ENCODE measurements around the gene THAP3. TPM values are rescaled to one million over a fixed set of nuclear protein-coding genes. Genes with fewer than 3 reads are reported as not detected.
A peak's percentile ranks its signal among the peaks of the same experiment; 100 is the strongest.
"Not testable (repeated sequence)": the region's sequence is repeated elsewhere in the genome, so short reads cannot be mapped to it uniquely, and the experiment has no call there.

The THAP3 gene
- total and polyA plus RNA-seq, 2 donors from 2014 or later: 14.4 to 28.7 TPM

DNA sequence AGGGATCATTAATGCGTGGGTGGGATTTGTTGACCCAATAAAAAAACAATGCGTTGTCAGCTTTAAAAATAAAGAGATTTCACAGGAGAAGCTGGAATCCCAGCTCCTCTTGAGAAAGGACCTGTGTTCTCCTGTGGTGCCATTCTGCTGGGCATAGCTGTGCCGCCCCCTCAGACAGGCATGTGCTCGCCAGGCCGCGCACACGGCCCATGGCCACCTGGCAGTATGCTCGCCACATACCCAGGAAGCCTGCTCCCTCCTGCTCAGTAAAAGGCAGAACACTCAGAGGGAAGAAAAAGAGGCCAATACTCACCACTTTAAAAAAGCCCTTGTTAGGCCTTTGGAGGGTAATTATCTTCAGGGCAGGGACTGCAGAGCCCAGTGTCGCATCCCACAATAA is 13.1 kb downstream of the THAP3 start:
- intact Hi-C loops (cut with DNase I): no loop called here
- H3K4me1 ChIP-seq (ENCODE audit: control insufficient read depth in 2 of 3, insufficient read depth in 2 of 3, low read depth in 1 of 3, low read length in 3 of 3): peaks cover 0 to 4% (median 0%) of the 10 kb centered on the region in 3 donors
- no peak overlapping the region for H3K9ac ChIP-seq (ENCODE audit: low read length in 3 of 3)
- no peaks in the 10 kb centered on the region for H3K9me3 ChIP-seq (ENCODE audit: control insufficient read depth in 2 of 3, insufficient read depth in 1 of 3, low read length in 3 of 3)
- H3K36me3 ChIP-seq (ENCODE audit: control insufficient read depth in 2 of 3, insufficient read depth in 3 of 3, low read length in 3 of 3): peaks cover 2 to 41% (median 38%) of the 10 kb centered on the region in 3 donors
- H3K27me3 ChIP-seq (ENCODE audit: control insufficient read depth, insufficient read depth, low read length): no peaks in the 10 kb centered on the region
- H3K4me3 ChIP-seq (ENCODE audit: low read length in 3 of 3): no peak overlapping the region
- TF ChIP-seq, protein P1, sequence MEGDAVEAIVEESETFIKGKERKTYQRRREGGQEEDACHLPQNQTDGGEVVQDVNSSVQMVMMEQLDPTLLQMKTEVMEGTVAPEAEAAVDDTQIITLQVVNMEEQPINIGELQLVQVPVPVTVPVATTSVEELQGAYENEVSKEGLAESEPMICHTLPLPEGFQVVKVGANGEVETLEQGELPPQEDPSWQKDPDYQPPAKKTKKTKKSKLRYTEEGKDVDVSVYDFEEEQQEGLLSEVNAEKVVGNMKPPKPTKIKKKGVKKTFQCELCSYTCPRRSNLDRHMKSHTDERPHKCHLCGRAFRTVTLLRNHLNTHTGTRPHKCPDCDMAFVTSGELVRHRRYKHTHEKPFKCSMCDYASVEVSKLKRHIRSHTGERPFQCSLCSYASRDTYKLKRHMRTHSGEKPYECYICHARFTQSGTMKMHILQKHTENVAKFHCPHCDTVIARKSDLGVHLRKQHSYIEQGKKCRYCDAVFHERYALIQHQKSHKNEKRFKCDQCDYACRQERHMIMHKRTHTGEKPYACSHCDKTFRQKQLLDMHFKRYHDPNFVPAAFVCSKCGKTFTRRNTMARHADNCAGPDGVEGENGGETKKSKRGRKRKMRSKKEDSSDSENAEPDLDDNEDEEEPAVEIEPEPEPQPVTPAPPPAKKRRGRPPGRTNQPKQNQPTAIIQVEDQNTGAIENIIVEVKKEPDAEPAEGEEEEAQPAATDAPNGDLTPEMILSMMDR (IDR thresholded peaks at IDR 0.05; ENCODE audit: borderline replicate concordance, extremely low read depth, insufficient read depth): no peak
- DNase-seq (no peak), FAIRE-seq (no peak)
- no peak overlapping the region for H3K27ac ChIP-seq (ENCODE audit: low read depth in 2 of 2, low read length in 2 of 2)

DNA sequence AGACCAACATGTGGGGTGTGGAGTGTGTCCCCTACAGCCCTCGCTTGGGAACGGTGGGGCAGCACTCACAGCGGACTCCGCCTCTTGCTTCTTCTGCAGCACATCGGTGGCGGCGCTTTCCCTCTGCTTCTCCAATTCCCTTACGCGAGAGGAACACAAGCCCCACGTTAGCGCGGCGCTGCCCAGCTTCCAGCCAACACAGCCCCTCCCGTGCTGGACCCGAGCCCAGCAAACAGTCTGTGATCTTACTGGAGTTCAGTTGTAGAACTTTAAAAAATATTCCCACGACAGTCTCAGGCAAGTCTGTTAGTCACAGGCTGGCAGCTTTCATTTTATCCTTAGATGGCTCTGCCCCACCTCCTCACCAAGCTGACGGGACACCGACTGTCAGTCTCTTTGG is 13.6 kb downstream of the THAP3 start:
- H3K27ac ChIP-seq (ENCODE audit: low read depth in 2 of 2, low read length in 2 of 2): no peak overlapping the region
- DNase-seq (peak in 1 of 5 donors; percentile 87), FAIRE-seq (no peak)
- no peaks in the 10 kb centered on the region for H3K9me3 ChIP-seq (ENCODE audit: control insufficient read depth in 2 of 3, insufficient read depth in 1 of 3, low read length in 3 of 3)
- no peak overlapping the region for H3K9ac ChIP-seq (ENCODE audit: low read length in 3 of 3)
- intact Hi-C loops (cut with DNase I): no loop called here
- peaks cover 0 to 4% (median 0%) of the 10 kb centered on the region in 3 donors for H3K4me1 ChIP-seq (ENCODE audit: control insufficient read depth in 2 of 3, insufficient read depth in 2 of 3, low read depth in 1 of 3, low read length in 3 of 3)
- H3K36me3 ChIP-seq (ENCODE audit: control insufficient read depth in 2 of 3, insufficient read depth in 3 of 3, low read length in 3 of 3): peaks cover 2 to 41% (median 40%) of the 10 kb centered on the region in 3 donors
- H3K27me3 ChIP-seq (ENCODE audit: control insufficient read depth, insufficient read depth, low read length): no peaks in the 10 kb centered on the region
- H3K4me3 ChIP-seq (ENCODE audit: low read length in 3 of 3): no peak overlapping the region
- TF ChIP-seq, protein P1 (IDR thresholded peaks at IDR 0.05; ENCODE audit: borderline replicate concordance, extremely low read depth, insufficient read depth): no peak

DNA sequence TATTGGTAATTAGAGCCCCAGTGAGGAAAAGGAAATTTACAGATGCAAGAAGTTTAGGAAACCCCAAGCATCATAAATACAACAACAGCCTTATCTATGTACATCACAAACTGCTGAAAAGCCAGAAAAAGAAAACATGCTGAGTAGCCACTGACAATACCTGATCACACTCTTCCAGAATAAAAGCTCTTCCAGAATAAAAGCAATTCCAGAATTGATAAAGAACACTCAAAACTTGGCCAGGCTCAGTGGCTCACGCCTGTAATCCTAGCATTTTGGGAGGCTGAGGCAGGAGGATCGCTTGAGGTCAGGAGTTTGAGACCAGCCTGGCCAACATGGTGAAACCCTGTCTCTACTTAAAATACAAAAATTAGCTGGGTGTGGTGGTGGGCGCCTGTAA is 16.2 kb downstream of the THAP3 start:
- H3K4me1 ChIP-seq (ENCODE audit: control insufficient read depth in 2 of 3, insufficient read depth in 2 of 3, low read depth in 1 of 3, low read length in 3 of 3); intact Hi-C loops (cut with DNase I); H3K27ac ChIP-seq (ENCODE audit: low read depth in 2 of 2, low read length in 2 of 2); H3K4me3 ChIP-seq (ENCODE audit: low read length in 3 of 3); DNase-seq; H3K9me3 ChIP-seq (ENCODE audit: control insufficient read depth in 2 of 3, insufficient read depth in 1 of 3, low read length in 3 of 3); FAIRE-seq; H3K9ac ChIP-seq (ENCODE audit: low read length in 3 of 3); H3K27me3 ChIP-seq (ENCODE audit: control insufficient read depth, insufficient read depth, low read length): not testable (repeated sequence)
- peaks cover 2 to 48% (median 45%) of the 10 kb centered on the region in 3 donors for H3K36me3 ChIP-seq (ENCODE audit: control insufficient read depth in 2 of 3, insufficient read depth in 3 of 3, low read length in 3 of 3)

DNA sequence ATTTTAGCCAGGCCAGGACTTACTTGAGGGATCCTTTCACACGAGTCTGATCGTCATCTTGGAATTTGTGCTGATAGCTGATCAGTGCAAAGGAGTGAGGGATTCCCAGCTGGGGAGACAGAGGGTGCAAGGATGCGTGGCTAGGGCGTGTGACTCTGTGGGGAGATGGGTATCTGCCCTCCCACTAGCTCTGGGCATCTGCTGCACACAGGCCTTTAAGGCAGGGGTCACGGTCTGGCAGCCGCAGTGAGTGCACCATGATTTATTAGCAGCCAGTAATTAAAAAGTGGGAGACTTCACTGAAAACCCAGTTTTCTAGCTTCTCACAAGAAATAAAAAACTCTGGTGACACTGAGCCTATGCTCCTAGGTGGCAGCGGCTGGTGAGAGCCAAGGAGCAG is 20.4 kb downstream of the THAP3 start:
- H3K4me1 ChIP-seq (ENCODE audit: control insufficient read depth in 2 of 3, insufficient read depth in 2 of 3, low read depth in 1 of 3, low read length in 3 of 3): peaks cover 0 to 2% (median 0%) of the 10 kb centered on the region in 3 donors
- TF ChIP-seq, protein P1 (IDR thresholded peaks at IDR 0.05; ENCODE audit: borderline replicate concordance, extremely low read depth, insufficient read depth): no peak
- H3K4me3 ChIP-seq (ENCODE audit: low read length in 3 of 3): no peak overlapping the region
- peak in 4 of 5 donors; percentile 82 to 85 (median 83) for DNase-seq
- H3K27ac ChIP-seq (ENCODE audit: low read depth in 2 of 2, low read length in 2 of 2): no peak overlapping the region
- intact Hi-C loops (cut with DNase I): no loop called here
- peaks cover 2 to 25% (median 17%) of the 10 kb centered on the region in 3 donors for H3K36me3 ChIP-seq (ENCODE audit: control insufficient read depth in 2 of 3, insufficient read depth in 3 of 3, low read length in 3 of 3)
- H3K9me3 ChIP-seq (ENCODE audit: control insufficient read depth in 2 of 3, insufficient read depth in 1 of 3, low read length in 3 of 3): no peaks in the 10 kb centered on the region
- FAIRE-seq: no peak
- no peak overlapping the region for H3K9ac ChIP-seq (ENCODE audit: low read length in 3 of 3)
- H3K27me3 ChIP-seq (ENCODE audit: control insufficient read depth, insufficient read depth, low read length): no peaks in the 10 kb centered on the region
